BLaER1 (cell line): Measurements from ENCODE around the gene PRSS38.
"Not testable (repeated sequence)": the region's sequence is repeated elsewhere in the genome, so short reads cannot be mapped to it uniquely, and the experiment has no call there.

Experiments used
- H3K27ac ChIP-seq: shearing (Covaris generic); formaldehyde crosslinking; 2 replicates; pipeline ENCODE4 v1.8.1; 2022
- H3K27me3 ChIP-seq: shearing (Covaris generic); formaldehyde crosslinking; 2 replicates; pipeline ENCODE4 v1.8.1; 2022
- H3K36me3 ChIP-seq: shearing (Covaris generic); formaldehyde crosslinking; 2 replicates; pipeline ENCODE4 v1.8.1; 2022
- H3K4me1 ChIP-seq: shearing (Covaris generic); formaldehyde crosslinking; 2 replicates; pipeline ENCODE4 v1.8.1; 2022
- H3K4me2 ChIP-seq: shearing (Covaris generic); formaldehyde crosslinking; 2 replicates; pipeline ENCODE4 v1.8.1; 2022
- H3K4me3 ChIP-seq: shearing (Covaris generic); formaldehyde crosslinking; 2 replicates; pipeline ENCODE4 v1.8.1; 2022
- H3K9ac ChIP-seq: shearing (Covaris generic); formaldehyde crosslinking; 2 replicates; pipeline ENCODE4 v1.8.1; 2022
- H3K9me3 ChIP-seq: shearing (Covaris generic); formaldehyde crosslinking; 2 replicates; pipeline ENCODE4 v1.8.1; 2022
- H4K20me1 ChIP-seq: shearing (Covaris generic); formaldehyde crosslinking; 2 replicates; pipeline ENCODE4 v1.8.1; 2022
- Cebpa-rat ChIP-seq: shearing (Covaris generic); IDR thresholded peaks from 2 replicates; pipeline ENCODE4 v1.8.1; 2022

Gene PRSS38

GRCh38 chr1:227855687-227856086, 40.2 kb downstream of the PRSS38 start:
- H4K20me1 ChIP-seq = no peaks in the 10 kb centered on the region
- H3K9me3 ChIP-seq = no peaks in the 10 kb centered on the region
- no peaks in the 10 kb centered on the region for H3K4me1 ChIP-seq
- H3K9ac ChIP-seq = no peak overlapping the region
- no peak overlapping the region for H3K27ac ChIP-seq
- no peaks in the 10 kb centered on the region for H3K27me3 ChIP-seq
- TF ChIP-seq Cebpa-rat = no peak
- no peaks in the 10 kb centered on the region for H3K36me3 ChIP-seq
- H3K4me3 ChIP-seq = no peak overlapping the region
- no peak overlapping the region for H3K4me2 ChIP-seq

GRCh38 chr1:227856147-227856858, 40.8 kb downstream of the PRSS38 start:
- Histone ChIP-seq H3K9ac (no peak overlapping the region), H3K4me2 (no peak overlapping the region), H3K9me3 (no peaks in the 10 kb centered on the region)

GRCh38 chr1:227864882-227865281, 49.4 kb downstream of the PRSS38 start:
- no peak for TF ChIP-seq Cebpa-rat
- Histone ChIP-seq H3K27ac (no peak overlapping the region), H3K4me1 (peaks cover 10% of the 10 kb centered on the region), H3K4me2 (no peak overlapping the region), H3K36me3 (no peaks in the 10 kb centered on the region), H3K9me3 (peaks cover 24% of the 10 kb centered on the region), H3K27me3 (no peaks in the 10 kb centered on the region), H4K20me1 (no peaks in the 10 kb centered on the region), H3K9ac (no peak overlapping the region), H3K4me3 (no peak overlapping the region)

More at GRCh38 chr1:227856147-227856858, 40.8 kb downstream of the PRSS38 start:
- Histone ChIP-seq H3K4me3 (no peak overlapping the region), H4K20me1 (no peaks in the 10 kb centered on the region), H3K27me3 (no peaks in the 10 kb centered on the region), H3K27ac (no peak overlapping the region), H3K4me1 (no peaks in the 10 kb centered on the region), H3K36me3 (no peaks in the 10 kb centered on the region)
- no peak for TF ChIP-seq Cebpa-rat

- no peak overlapping the region for H3K9ac ChIP-seq
- H3K4me3 ChIP-seq = no peak overlapping the region
- peak overlapping the region; percentile 69 for H3K27ac ChIP-seq
- no peaks in the 10 kb centered on the region for H3K36me3 ChIP-seq
- H3K4me2 ChIP-seq = peak overlapping the region; percentile 77
- H3K4me1 ChIP-seq = peaks cover 30% of the 10 kb centered on the region
- no peaks in the 10 kb centered on the region for H3K27me3 ChIP-seq
- H4K20me1 ChIP-seq = no peaks in the 10 kb centered on the region
- peaks cover 23% of the 10 kb centered on the region for H3K9me3 ChIP-seq
- TF ChIP-seq Cebpa-rat = no peak
These were observed 53.9 kb downstream of the PRSS38 start for GRCh38 chr1:227869279-227869842.

GRCh38 chr1:227869851-227870305, 54.4 kb downstream of the PRSS38 start:
- Histone ChIP-seq H3K4me1 (peaks cover 30% of the 10 kb centered on the region), H4K20me1 (no peaks in the 10 kb centered on the region), H3K9me3 (peaks cover 18% of the 10 kb centered on the region), H3K9ac (peak overlapping the region; percentile 11; the same call in 1 of the 2 replicates), H3K27me3 (no peaks in the 10 kb centered on the region), H3K27ac (peak overlapping the region; percentile 69), H3K4me3 (no peak overlapping the region; the same call in 1 of the 2 replicates), H3K4me2 (peak overlapping the region; percentile 77), H3K36me3 (no peaks in the 10 kb centered on the region)
- no peak for TF ChIP-seq Cebpa-rat

- Histone ChIP-seq H3K4me3 (no peak overlapping the region), H3K9ac (peak overlapping the region; percentile 11; the same call in 1 of the 2 replicates)
These were observed 54.9 kb downstream of the PRSS38 start for GRCh38 chr1:227870366-227870765.

GRCh38 chr1:227871892-227872291, 56.4 kb downstream of the PRSS38 start:
- peaks cover 30% of the 10 kb centered on the region for H3K4me1 ChIP-seq
- not testable (repeated sequence) for H3K36me3 ChIP-seq, H3K4me3 ChIP-seq, H3K27ac ChIP-seq, H3K4me2 ChIP-seq, H3K9ac ChIP-seq, H3K9me3 ChIP-seq, H3K27me3 ChIP-seq, H4K20me1 ChIP-seq

More at GRCh38 chr1:227870366-227870765, 54.9 kb downstream of the PRSS38 start:
- Histone ChIP-seq H3K4me2 (peak overlapping the region; percentile 77), H3K27me3 (no peaks in the 10 kb centered on the region), H3K9me3 (peaks cover 13% of the 10 kb centered on the region), H3K4me1 (peaks cover 30% of the 10 kb centered on the region), H3K27ac (peak overlapping the region; percentile 69), H4K20me1 (no peaks in the 10 kb centered on the region), H3K36me3 (no peaks in the 10 kb centered on the region)
- no peak for TF ChIP-seq Cebpa-rat

- H3K9me3 ChIP-seq, H3K27me3 ChIP-seq: not testable (repeated sequence)
These were observed 62.3 kb downstream of the PRSS38 start for GRCh38 chr1:227877810-227878209.

GRCh38 chr1:227880342-227880924, 65.0 kb downstream of the PRSS38 start:
- Histone ChIP-seq H3K36me3 (no peaks in the 10 kb centered on the region), H3K4me2 (no peak overlapping the region), H3K4me1 (no peaks in the 10 kb centered on the region), H3K9ac (no peak overlapping the region), H3K9me3 (no peaks in the 10 kb centered on the region), H3K4me3 (no peak overlapping the region), H3K27ac (no peak overlapping the region), H4K20me1 (no peaks in the 10 kb centered on the region), H3K27me3 (no peaks in the 10 kb centered on the region)
- TF ChIP-seq Cebpa-rat = no peak

More at GRCh38 chr1:227877810-227878209, 62.3 kb downstream of the PRSS38 start:
- not testable (repeated sequence) for H3K4me3 ChIP-seq, H3K27ac ChIP-seq, H3K4me1 ChIP-seq, H3K9ac ChIP-seq, H4K20me1 ChIP-seq, H3K36me3 ChIP-seq, H3K4me2 ChIP-seq

- Histone ChIP-seq H3K4me3 (no peak overlapping the region), H3K4me2 (no peak overlapping the region)
These were observed 67.6 kb downstream of the PRSS38 start for GRCh38 chr1:227883073-227883520.

More at GRCh38 chr1:227883073-227883520, 67.6 kb downstream of the PRSS38 start:
- Histone ChIP-seq H3K36me3 (no peaks in the 10 kb centered on the region), H3K4me1 (peaks cover 5% of the 10 kb centered on the region; the same call in 1 of the 2 replicates), H4K20me1 (no peaks in the 10 kb centered on the region), H3K27me3 (no peaks in the 10 kb centered on the region), H3K27ac (no peak overlapping the region), H3K9me3 (no peaks in the 10 kb centered on the region), H3K9ac (no peak overlapping the region)
- TF ChIP-seq Cebpa-rat = no peak
